GM12878 (cell line): ENCODE measurements around the gene MROH2A. TPM values are rescaled to one million over a fixed set of nuclear protein-coding genes. Genes with fewer than 3 reads are reported as not detected.

Source experiments
- ATAC-seq: fragments of 200-7000 bp; cut with Tn5 transposase; 3 replicates; pipeline ENCODE4 v1.9.1; 2020; ENCODE audit warnings: mild to moderate bottlenecking, moderate library complexity
- BruUV-seq: library from RNA; stranded (reverse); fragments of 400-500 nt; replicated peaks from 2 replicates; lab custom pipeline; 2021; lab: Mats Ljungman, UMichigan
- CTCF ChIA-PET: fragments of 300-600 bp; sonication (Branson Sonifier 250); formaldehyde crosslinking; extraction: SDS; loops from one replicate; lab custom pipeline; 2021; ENCODE audit warnings: inconsistent platforms; lab: Yijun Ruan, JAX
- POLR2A ChIA-PET: fragments of 350-600 bp; formaldehyde crosslinking; extraction: SDS; loops from one replicate; lab custom pipeline; 2021; ENCODE audit warnings: inconsistent platforms; lab: Charles Lee
- RAD21 ChIA-PET: fragments of 300-600 bp; sonication (Branson Sonifier 250); formaldehyde crosslinking; loops from one replicate; lab custom pipeline; 2023; ENCODE audit warnings: antibody characterized with exemption; ENCODE audit not compliant: unreplicated experiment; lab: Charles Lee
- SMC1A ChIA-PET: fragments of 300-600 bp; sonication (Branson Sonifier 250); formaldehyde crosslinking; loops from one replicate; lab custom pipeline; 2023; ENCODE audit not compliant: unreplicated experiment, uncharacterized antibody; lab: Charles Lee
- DNase-seq: peaks from one replicate; pipeline ENCODE4 v3.0.0-alpha.2; 2011; ENCODE audit warnings: low read depth, low spot score
- FAIRE-seq: peaks from 3 replicates; lab custom pipeline; 2011; peaks lifted over from hg19 to GRCh38; lab: Jason Lieb, UNC
- H2AFZ ChIP-seq: 2 replicates; pipeline ENCODE4 v1.6.0; 2011; ENCODE audit warnings: low read depth, low read length, control low read depth; ENCODE audit not compliant: control insufficient read depth
- H3K27ac ChIP-seq: 2 replicates; pipeline ENCODE4 v1.5.1; 2011; ENCODE audit warnings: control low read depth; ENCODE audit not compliant: control insufficient read depth, insufficient read depth
- H3K27me3 ChIP-seq, 2 experiments: replicated peaks in 1 of 2; 2 replicates each; pipeline versions ENCODE4 v1.6.0 to v1.6.1; 2011; ENCODE audit warnings: low read length in 1 of 2; ENCODE audit not compliant: control insufficient read depth in 2 of 2, insufficient read depth in 2 of 2
- H3K36me3 ChIP-seq, 2 experiments: 2 replicates each; pipeline ENCODE4 v1.5.1; 2011; ENCODE audit warnings: low read length in 1 of 2; ENCODE audit not compliant: control insufficient read depth in 2 of 2, insufficient read depth in 2 of 2
- H3K4me1 ChIP-seq: 2 replicates; pipeline ENCODE4 v1.6.1; 2011; ENCODE audit warnings: mild to moderate bottlenecking, low read length, moderate library complexity, mixed read lengths; ENCODE audit not compliant: control insufficient read depth, insufficient read depth
- H3K4me2 ChIP-seq: 2 replicates; pipeline ENCODE4 v1.6.0; 2011; ENCODE audit warnings: control low read depth; ENCODE audit not compliant: control insufficient read depth, insufficient read depth
- H3K4me3 ChIP-seq: fragments of 200-600 bp; sonication (generic); 2 replicates; pipeline ENCODE4 v1.5.1; 2016
- H3K79me2 ChIP-seq: 2 replicates; pipeline ENCODE4 v1.6.0; 2011; ENCODE audit warnings: low read length; ENCODE audit not compliant: control insufficient read depth, insufficient read depth
- H3K9ac ChIP-seq: 2 replicates; pipeline ENCODE4 v1.8.0; 2011; ENCODE audit warnings: low read length, control low read depth, mixed read lengths; ENCODE audit not compliant: control insufficient read depth, insufficient read depth
- H3K9me3 ChIP-seq: replicated peaks from 3 replicates; pipeline ENCODE4 v1.5.1; 2011; ENCODE audit warnings: mild to moderate bottlenecking, low read length; ENCODE audit not compliant: control insufficient read depth, insufficient read depth
- H4K20me1 ChIP-seq: 2 replicates; pipeline ENCODE4 v1.6.0; 2011; ENCODE audit not compliant: control insufficient read depth, insufficient read depth
- BHLHE40 ChIP-seq, 2 experiments: fragments of 450-650 bp in 1 of 2; IDR thresholded peaks; 2 replicates each; pipeline ENCODE4 v1.6.1; 2011 to 2017; ENCODE audit warnings: low read depth in 2 of 2, borderline replicate concordance in 1 of 2, improper control_type of control experiment in 1 of 2, low read length in 1 of 2, mild to moderate bottlenecking in 1 of 2
- DPF2 ChIP-seq: fragments of 450-650 bp; IDR thresholded peaks from 2 replicates; pipeline ENCODE4 v1.6.1; 2017; ENCODE audit warnings: mild to moderate bottlenecking
- E4F1 ChIP-seq: fragments of 450-650 bp; IDR thresholded peaks from 2 replicates; pipeline ENCODE4 v1.6.1; 2018; ENCODE audit warnings: borderline replicate concordance, mild to moderate bottlenecking; ENCODE audit not compliant: partially characterized antibody
- IRF4 ChIP-seq: IDR thresholded peaks from 2 replicates; pipeline ENCODE4 v1.6.1; 2011; ENCODE audit warnings: low read depth, low read length
- MYC ChIP-seq: IDR thresholded peaks from 2 replicates; pipeline ENCODE4 v1.6.1; 2011; ENCODE audit warnings: mild to moderate bottlenecking, low read length, moderate library complexity, inconsistent platforms; ENCODE audit not compliant: insufficient read depth, insufficient replicate concordance, insufficient read length, severe bottlenecking
- NR2C2 ChIP-seq: IDR thresholded peaks from 2 replicates; pipeline ENCODE4 v1.6.1; 2011; ENCODE audit warnings: borderline replicate concordance, low read depth; ENCODE audit not compliant: control insufficient read depth, insufficient read length
- PAX5 ChIP-seq: IDR thresholded peaks from 2 replicates; pipeline ENCODE4 v1.6.1; 2011; ENCODE audit warnings: low read depth, low read length, borderline replicate concordance
- PML ChIP-seq: IDR thresholded peaks from 2 replicates; pipeline ENCODE4 v1.6.1; 2012; ENCODE audit warnings: low read length, inconsistent platforms
- POLR2A ChIP-seq: IDR thresholded peaks from 2 replicates; pipeline ENCODE4 v1.6.1; 2011; ENCODE audit warnings: low read depth, mild to moderate bottlenecking, low read length
- POLR2AphosphoS5 ChIP-seq: IDR thresholded peaks from 2 replicates; pipeline ENCODE4 v1.6.1; 2011; ENCODE audit warnings: mild to moderate bottlenecking, low read length, inconsistent platforms
- RUNX3 ChIP-seq: IDR thresholded peaks from 2 replicates; pipeline ENCODE4 v1.6.1; 2012; ENCODE audit warnings: low read length, inconsistent platforms
- SMAD1 ChIP-seq: fragments of 450-650 bp; IDR thresholded peaks from 2 replicates; pipeline ENCODE4 v1.6.1; 2018; ENCODE audit warnings: mild to moderate bottlenecking, low read depth; ENCODE audit not compliant: partially characterized antibody
- STAT1 ChIP-seq: fragments of 450-650 bp; conservative IDR thresholded peaks from 2 replicates; pipeline ENCODE4 v1.6.1; 2014; ENCODE audit warnings: antibody characterized with exemption, mild to moderate bottlenecking
- ZBTB33 ChIP-seq: fragments of 450-650 bp; IDR thresholded peaks from 2 replicates; pipeline ENCODE4 v1.6.1; 2017; ENCODE audit warnings: mild to moderate bottlenecking
- ZNF274 ChIP-seq: IDR thresholded peaks from one replicate; pipeline ENCODE4 v1.8.0; 2011; ENCODE audit not compliant: insufficient read length, insufficient read depth
- WGBS: methylation state at CpG from one replicate; pipeline ENCODE4 v1.1.6; 2016; ENCODE audit warnings: low lambda C conversion rate; ENCODE audit not compliant: insufficient replicate concordance, insufficient coverage; ENCODE audit errors: missing lambda C conversion rate; 5-methylcytosine and 5-hydroxymethylcytosine counted together
- in situ Hi-C: fragments of 300-500 bp; cut with MboI; formaldehyde crosslinking; loops from 9 replicates; pipeline ENCODE4 v1.14.3; 2018; ENCODE audit warnings: mixed read lengths
- intact Hi-C: fragments of 100-400 bp; cut with micrococcal nuclease; formaldehyde crosslinking; loops from one replicate; pipeline ENCODE4 v1.14.2; 2022; ENCODE audit not compliant: unreplicated experiment
- polyA plus RNA-seq, 11 experiments: library from polyadenylated mRNA; depleted of rRNA in 4 of 11; unstranded in 6 of 11; stranded (reverse) in 5 of 11; fragments of >200 nt; fragmentation: Nextera tagmentation in 4 of 11; fragmentation: Illumina TruSeq in 1 of 11; extraction: Ambion mirVana in 4 of 11; extraction: Trizol in 1 of 11; gene quantifications; 1 replicate in 1 of 11; 2 replicates in 10 of 11; pipeline versions ENCODE4 v1.2.1 to v1.2.3, GENCODE V29; 2011 to 2016; ENCODE audit warnings: inconsistent platforms in 2 of 11, missing spikeins in 2 of 11, low read depth in 1 of 11
- total RNA-seq, 4 experiments: library from RNA; depleted of rRNA in 3 of 4; stranded (reverse); fragments of >200 nt in 3 of 4; fragmentation: Illumina TruSeq in 1 of 4; extraction: Trizol in 1 of 4; gene quantifications; 2 replicates each; pipeline versions ENCODE4 v1.2.1 to v1.2.3, GENCODE V29; 2013 to 2021
- TF ChIP-seq, protein P1 (sequence below): IDR thresholded peaks from 2 replicates; pipeline ENCODE4 v1.6.1; 2011; ENCODE audit warnings: low read depth, low read length, improper control_type of control experiment, borderline replicate concordance
- TF ChIP-seq, protein P2 (sequence below): fragments of 450-650 bp; formaldehyde crosslinking; IDR thresholded peaks from 2 replicates; pipeline ENCODE4 v1.4.0; 2020; ENCODE audit warnings: mild to moderate bottlenecking, moderate library complexity

The MROH2A gene
- total and polyA plus RNA-seq, 10 of the 15 experiments (the other 5 are each of a cell fraction or from before 2014, with no cell fraction given) = not detected

DNA sequence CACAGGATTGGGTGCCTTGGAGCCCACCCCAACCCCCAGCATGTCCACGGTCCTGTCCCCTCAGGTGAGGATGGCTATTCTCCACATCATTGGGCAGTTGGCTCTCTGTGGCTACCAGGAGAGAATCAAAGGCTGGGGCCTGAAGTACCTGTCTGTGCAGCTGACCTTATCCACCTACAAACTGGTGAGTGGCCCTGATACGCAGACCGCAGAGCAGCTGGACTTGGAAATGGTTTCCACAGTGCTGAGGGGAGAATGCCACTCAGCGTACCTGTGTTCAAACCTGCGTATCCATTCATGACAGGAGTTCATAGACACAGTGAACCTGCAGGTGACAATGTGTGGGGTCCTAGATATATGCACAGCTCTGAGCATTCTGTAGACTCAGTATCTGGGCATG is 21.6 kb downstream of the MROH2A start:
- CTCF ChIA-PET = no interaction called here
- Histone ChIP-seq H3K9ac (no peak overlapping the region), H3K4me2 (no peak overlapping the region), H3K4me3 (no peak overlapping the region), H3K27me3 (no peaks in the 10 kb centered on the region; a peak in 1 of 4 replicates), H3K36me3 (no peaks in the 10 kb centered on the region), H2AFZ (no peak overlapping the region), H4K20me1 (no peaks in the 10 kb centered on the region), H3K27ac (no peak overlapping the region), H3K9me3 (no peaks in the 10 kb centered on the region), H3K79me2 (no peaks in the 10 kb centered on the region), H3K4me1 (no peaks in the 10 kb centered on the region)
- ATAC-seq (no peak), DNase-seq (no peak), FAIRE-seq (no peak)
- in situ Hi-C loops = no loop called here
- WGBS = 43% methylated on average over 5 of the region's 5 CpGs
- no TSS peak for BruUV-seq
- POLR2A ChIA-PET = no interaction called here
- SMC1A ChIA-PET = no interaction called here
- intact Hi-C loops = no loop called here
- RAD21 ChIA-PET = no interaction called here
- TF ChIP-seq, protein P1, sequence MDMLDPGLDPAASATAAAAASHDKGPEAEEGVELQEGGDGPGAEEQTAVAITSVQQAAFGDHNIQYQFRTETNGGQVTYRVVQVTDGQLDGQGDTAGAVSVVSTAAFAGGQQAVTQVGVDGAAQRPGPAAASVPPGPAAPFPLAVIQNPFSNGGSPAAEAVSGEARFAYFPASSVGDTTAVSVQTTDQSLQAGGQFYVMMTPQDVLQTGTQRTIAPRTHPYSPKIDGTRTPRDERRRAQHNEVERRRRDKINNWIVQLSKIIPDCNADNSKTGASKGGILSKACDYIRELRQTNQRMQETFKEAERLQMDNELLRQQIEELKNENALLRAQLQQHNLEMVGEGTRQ = no peak
- TF ChIP-seq SMAD1 = no peak
- TF ChIP-seq ZNF274 = no peak
- TF ChIP-seq NR2C2 = no peak
- no peak for TF ChIP-seq DPF2
- no peak for TF ChIP-seq STAT1
- TF ChIP-seq PAX5 = no peak
- TF ChIP-seq RUNX3 = no peak
- no peak for TF ChIP-seq PML
- TF ChIP-seq, protein P2, sequence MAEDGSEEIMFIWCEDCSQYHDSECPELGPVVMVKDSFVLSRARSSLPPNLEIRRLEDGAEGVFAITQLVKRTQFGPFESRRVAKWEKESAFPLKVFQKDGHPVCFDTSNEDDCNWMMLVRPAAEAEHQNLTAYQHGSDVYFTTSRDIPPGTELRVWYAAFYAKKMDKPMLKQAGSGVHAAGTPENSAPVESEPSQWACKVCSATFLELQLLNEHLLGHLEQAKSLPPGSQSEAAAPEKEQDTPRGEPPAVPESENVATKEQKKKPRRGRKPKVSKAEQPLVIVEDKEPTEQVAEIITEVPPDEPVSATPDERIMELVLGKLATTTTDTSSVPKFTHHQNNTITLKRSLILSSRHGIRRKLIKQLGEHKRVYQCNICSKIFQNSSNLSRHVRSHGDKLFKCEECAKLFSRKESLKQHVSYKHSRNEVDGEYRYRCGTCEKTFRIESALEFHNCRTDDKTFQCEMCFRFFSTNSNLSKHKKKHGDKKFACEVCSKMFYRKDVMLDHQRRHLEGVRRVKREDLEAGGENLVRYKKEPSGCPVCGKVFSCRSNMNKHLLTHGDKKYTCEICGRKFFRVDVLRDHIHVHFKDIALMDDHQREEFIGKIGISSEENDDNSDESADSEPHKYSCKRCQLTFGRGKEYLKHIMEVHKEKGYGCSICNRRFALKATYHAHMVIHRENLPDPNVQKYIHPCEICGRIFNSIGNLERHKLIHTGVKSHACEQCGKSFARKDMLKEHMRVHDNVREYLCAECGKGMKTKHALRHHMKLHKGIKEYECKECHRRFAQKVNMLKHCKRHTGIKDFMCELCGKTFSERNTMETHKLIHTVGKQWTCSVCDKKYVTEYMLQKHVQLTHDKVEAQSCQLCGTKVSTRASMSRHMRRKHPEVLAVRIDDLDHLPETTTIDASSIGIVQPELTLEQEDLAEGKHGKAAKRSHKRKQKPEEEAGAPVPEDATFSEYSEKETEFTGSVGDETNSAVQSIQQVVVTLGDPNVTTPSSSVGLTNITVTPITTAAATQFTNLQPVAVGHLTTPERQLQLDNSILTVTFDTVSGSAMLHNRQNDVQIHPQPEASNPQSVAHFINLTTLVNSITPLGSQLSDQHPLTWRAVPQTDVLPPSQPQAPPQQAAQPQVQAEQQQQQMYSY (CRISPR knock-in tag) = no peak
- TF ChIP-seq ZBTB33 = no peak
- no peak for TF ChIP-seq MYC
- TF ChIP-seq POLR2A = no peak
- TF ChIP-seq IRF4 = no peak
- no peak for TF ChIP-seq POLR2AphosphoS5
- TF ChIP-seq E4F1 = no peak
- TF ChIP-seq BHLHE40 (IDR thresholded peaks at IDR 0.05; ENCODE audit: borderline replicate concordance in 1 of 2, low read depth in 2 of 2, low read length in 1 of 2) = no peak
